Activated CD4-positive, CD25-positive, alpha-beta regulatory T cell treated with anti-CD3 and anti-CD28 coated beads, Interleukin-2, amount 50 U/mL, for 72 hours (primary cell): ENCODE measurements around the gene NEUROD4.
"Not testable (repeated sequence)": the region's sequence is repeated elsewhere in the genome, so short reads cannot be mapped to it uniquely, and the experiment has no call there.

ENCODE experiments used
- DNase-seq: peaks from one replicate; pipeline ENCODE4 v3.0.0; 2021

NEUROD4 gene, protein sequence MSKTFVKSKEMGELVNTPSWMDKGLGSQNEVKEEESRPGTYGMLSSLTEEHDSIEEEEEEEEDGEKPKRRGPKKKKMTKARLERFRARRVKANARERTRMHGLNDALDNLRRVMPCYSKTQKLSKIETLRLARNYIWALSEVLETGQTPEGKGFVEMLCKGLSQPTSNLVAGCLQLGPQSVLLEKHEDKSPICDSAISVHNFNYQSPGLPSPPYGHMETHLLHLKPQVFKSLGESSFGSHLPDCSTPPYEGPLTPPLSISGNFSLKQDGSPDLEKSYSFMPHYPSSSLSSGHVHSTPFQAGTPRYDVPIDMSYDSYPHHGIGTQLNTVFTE

DNA sequence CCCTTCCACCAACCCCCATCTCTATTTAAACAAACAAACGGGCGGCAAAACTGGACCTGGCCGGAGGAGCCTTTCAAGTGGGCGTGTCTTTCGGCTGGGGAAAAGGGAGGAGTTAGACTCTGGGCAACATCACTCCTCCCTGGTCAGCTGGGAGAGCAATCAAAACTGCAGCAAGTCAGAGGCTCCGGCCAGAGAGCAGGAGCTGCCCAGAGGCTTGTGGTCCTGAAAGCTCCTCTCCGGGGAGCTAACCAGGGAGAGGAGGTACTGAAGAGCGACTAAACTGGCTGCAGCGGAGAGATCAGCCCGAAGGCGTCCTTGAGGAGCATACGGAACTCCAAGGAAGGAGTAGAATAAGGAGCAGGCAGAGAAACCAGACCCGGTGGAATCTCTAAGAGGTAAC lies at the start of gene NEUROD4:
TSS of gene NEUROD4 (plus strand) at position 191 of the 400 bp plus-strand sequence. CDS start 6,466 bp downstream, outside the sequence.
- DNase-seq: no peak

DNA sequence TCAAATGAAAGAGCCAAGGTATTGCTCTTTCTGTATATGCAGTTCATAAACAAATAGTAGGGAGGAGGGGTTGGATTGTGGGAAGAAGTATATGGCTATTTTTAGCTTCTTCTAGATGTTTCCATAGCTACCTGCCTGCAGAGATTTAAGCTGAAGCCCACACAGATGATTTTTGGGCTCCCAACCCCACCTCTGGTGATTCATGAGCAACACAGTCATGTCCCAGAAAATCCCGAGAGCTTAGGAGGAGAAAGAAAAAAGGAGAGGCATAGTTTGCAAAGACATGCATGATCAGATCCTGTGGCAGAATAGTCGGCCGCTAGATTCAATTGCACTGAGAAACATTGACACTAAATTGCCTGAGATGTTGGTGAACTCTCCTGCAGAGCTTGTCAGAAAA lies 49.0 kb upstream of the NEUROD4 start:
- DNase-seq: no peak

DNA sequence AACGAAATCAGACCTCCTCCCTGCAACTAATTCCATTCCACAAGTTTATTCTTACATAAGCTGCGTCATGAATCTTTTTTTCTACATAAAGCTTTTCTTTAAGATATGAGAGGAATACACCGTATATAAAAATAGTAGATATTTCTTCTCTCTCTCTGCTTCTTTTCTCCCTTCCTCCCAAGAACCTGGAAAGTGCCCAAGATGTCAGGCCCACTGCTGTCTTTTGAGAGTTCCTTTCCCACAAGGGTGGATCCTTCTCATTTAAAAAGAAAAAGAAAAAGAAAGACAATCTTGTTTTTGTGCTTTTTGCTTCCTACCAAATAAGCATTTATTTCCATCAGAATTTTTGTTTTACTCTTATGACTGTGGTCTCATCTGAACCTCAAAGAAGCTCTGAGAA lies 46.2 kb upstream of the NEUROD4 start:
- DNase-seq: no peak

DNA sequence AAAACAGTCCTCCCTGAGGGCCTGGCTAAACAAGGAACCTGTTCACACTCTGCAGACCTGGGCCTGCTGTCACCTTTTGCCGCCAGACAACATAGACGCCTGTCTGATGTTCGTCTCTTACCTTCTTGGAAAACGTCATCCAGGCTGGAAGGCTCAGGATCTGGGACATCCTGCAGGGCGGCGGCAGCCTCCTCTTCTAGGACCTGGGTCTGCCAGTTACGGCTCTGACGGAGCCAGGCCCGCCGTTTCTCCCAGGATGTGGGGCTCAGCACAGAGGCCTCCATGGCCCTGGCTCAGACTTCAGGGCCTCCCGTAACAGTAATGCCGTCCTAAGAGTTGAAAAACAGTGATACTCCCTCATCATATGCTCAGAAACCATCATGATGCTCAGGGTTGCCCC lies 45.5 kb upstream of the NEUROD4 start:
- no peak for DNase-seq

DNA sequence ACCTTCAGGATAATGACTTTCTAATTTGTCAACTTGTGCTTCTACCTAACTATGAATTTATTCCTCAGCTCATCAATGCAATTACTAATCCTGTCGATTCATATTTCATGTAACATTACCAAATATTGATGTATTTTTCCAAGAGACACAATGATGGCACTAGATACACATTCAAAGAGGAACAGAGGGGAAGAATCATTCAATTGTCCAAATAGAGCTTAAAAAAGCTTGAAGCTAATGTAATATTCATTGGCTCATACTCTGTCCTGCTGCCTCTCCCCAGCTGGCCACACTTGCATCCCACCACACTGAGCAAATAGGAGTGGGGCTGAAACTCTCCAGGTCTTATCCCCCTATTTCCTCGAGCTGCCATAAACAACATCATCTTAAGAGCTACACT lies 44.5 kb upstream of the NEUROD4 start:
- DNase-seq: no peak

DNA sequence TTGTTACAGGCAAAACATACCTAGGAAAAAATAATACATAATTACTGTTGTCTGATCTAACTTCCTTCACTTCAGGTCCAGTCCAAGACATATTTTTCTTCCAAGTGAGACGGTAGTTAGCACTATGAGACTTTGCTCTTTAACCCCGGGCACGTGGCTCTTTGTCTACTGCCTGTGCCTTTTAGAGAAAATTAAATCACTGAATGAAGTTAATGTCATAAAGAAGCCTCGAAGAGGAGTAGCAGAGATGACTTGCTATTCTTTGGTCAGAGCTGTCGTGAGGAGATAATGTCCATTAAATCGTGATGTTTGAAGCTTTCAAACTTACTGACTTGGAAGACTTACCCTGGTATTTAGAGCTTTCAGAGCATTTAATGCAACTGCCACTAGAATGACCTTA lies 43.9 kb upstream of the NEUROD4 start:
- no peak for DNase-seq

DNA sequence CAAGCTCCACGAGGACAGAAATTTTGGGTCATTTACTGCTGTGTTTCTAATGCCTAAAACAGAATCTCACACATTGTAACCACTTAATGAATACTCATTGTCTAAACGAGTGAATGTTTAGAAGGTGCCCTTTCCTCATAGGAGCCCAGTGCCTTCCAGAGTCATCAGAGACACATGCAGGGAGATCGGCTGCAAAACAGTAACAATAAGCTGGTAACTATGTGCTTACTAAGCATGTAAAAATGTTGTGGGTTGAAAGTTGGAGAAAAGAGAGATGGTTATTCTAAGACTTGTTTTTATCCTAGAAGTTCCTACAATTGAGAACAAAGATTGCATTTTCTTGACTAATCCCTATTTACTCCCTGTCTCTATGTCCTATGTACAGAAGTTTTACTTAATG lies 42.6 kb upstream of the NEUROD4 start:
- DNase-seq: no peak

DNA sequence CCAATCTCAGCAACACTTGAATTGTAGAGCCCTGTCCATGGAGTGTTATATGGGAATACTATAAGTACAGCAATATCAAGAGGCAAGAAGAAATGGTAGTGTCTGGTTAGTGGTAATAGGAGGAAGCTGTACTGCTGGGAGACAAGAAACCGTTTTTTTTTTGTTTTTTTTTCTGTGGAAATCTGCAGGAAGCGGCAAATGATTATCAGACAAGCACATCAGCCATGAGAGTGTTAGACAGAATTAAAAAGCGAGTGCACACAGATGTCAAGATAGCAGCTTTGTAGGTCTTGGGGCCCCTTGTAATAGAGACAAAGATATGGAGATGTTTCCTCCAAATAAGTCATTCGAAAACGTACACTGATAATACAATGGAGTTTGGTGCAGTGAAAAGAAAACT lies 41.9 kb upstream of the NEUROD4 start:
- DNase-seq: no peak

DNA sequence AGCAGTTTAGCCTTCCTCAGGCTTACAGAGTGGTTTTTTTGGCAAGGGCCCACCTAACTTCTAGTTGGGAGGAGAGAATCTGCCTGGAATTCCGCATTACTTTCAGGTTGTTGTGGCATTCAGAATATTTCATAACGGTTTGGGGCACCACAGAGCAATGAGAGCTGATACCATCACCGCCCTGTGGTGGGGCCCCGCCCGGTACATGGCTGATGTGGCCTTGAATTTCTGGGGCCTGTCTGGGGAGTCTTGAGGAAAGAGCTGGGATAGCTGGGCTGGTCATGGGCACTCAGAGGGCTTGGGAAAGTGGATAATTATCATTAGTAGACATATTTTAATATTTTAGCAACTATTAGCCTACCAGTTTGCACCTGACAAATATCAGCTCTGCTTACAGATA lies 39.4 kb upstream of the NEUROD4 start:
- no peak for DNase-seq

DNA sequence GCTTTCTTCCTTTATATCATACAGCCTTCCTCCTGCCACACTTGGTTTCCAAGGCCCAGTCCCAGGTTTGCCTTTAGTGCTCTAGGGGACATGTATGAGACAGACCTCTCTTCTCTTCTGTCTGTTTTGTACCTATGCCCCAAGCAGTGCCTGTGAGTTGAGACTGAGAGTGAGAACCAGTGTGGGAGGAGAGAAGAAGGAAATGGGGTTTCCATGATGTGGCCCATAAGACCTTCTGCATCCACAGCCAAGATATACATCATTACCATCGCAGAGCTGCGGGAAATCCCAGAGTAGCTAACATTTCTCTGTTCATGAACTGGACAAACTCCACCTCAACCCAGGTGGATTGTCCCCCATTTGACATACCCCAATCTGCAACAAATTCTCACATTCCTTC lies 38.0 kb upstream of the NEUROD4 start:
- no peak for DNase-seq

DNA sequence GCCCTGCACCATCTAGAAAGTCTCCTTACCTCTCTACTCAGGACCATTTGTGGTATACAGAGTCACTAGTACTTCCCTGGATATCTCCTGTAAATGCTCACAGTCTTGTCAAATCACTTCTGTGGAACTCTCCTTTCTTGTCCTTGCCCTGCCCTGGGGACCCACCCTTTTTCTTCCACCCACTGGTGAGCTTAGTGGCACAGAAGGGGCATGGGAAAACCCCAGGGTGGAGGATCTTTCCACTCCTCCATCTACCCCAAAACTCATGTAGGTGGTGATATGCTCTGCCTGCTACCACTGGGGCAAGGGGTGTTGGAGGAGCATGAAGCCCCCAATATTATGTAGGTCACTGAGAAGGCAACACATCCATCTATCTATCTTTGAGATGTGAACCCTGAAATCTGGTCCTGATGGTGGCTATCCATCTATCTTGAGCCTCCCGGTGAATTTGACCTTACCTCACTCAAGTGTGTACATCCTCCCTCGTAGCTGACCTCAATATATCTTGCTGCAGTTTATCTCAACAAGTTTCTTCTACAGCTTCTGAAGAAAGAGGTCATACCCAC lies 36.2 kb upstream of the NEUROD4 start:
- no peak for DNase-seq

DNA sequence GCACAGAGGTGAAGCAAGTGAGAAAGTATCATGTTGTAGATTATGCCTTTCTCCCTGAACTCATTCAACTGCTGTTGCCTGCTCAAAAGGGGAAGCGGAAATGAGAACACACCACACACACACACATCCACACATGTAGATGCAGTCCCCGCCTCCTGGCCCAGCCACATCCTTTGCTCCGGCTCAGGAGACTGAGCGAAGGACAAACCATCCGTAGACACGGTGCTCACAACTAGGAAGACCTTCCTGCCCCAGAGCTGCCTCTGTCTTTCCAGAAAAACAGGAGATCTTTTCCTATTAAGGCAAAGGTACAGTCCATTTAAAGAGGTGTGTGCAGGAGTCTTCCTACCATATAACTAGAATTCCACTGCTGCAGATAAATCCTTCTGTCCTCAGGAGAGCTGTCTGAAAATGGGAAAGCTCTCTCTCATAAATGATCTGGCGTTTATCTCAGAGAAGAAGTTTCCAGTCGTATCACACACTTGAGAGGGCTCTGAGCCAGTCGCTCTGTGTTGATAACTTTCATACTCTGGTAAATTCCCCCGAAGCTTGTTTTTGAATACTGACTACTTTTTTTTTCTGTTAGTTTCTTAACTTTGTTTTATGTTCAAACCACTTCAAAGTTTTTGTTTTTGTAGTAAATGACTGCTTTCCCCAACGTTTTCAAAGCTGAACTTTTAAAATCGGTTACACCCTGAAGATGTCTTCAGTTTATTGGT lies 35.0 kb upstream of the NEUROD4 start, which contains the start of gene TESPA1:
TSS of gene TESPA1 (minus strand) at position 105 of the 719 bp plus-strand sequence. CDS start 10,200 bp downstream, outside the sequence.
- peak; percentile 76 for DNase-seq

DNA sequence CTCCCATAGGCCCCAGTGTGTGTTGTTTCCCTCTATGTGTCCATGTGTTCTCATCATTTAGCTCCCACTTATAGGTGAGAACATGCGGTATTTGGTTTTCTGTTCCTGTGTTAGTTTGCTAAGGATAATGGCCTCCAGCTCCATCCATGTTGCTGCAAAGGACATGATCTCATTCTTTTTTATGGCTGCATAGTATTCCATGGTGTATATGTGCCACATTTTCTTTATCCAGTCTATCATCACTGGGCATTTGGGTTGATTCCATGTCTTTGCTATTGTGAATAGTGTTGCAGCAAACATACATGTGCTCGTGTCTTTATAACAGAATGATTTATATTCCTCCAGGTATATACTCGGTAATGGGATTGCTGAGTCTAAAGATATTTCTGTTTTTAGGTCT lies 33.0 kb upstream of the NEUROD4 start:
- not testable (repeated sequence) for DNase-seq

DNA sequence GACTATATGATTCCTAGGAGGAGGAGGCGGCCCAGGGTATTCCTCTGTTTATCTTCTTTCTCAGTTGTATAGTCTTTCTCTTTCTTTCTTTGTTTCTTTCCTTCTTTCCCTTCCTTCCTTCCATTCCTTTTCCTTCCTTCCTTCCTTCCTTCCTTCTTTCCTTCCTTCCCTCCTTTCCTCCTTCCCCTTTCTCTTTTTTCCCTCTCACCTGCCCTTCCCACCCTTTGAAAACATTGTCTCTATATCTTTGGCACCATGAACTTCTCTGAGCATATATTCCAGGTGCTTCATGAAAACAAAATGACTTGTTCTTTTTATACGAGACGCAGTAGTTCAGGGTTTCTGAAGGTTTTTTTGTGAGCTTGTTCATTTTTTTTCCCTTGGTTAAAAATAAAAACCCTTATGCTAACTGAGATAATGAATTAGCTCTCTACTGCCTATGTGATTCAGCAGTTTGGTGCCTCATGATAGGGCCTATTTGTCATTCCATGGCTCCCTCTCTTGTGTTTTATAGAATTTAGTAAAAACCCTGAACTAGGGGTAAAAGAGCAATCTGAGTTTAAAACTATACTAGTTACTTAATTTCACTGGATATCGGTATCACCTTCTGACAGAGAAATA lies 32.1 kb upstream of the NEUROD4 start:
- no peak for DNase-seq

DNA sequence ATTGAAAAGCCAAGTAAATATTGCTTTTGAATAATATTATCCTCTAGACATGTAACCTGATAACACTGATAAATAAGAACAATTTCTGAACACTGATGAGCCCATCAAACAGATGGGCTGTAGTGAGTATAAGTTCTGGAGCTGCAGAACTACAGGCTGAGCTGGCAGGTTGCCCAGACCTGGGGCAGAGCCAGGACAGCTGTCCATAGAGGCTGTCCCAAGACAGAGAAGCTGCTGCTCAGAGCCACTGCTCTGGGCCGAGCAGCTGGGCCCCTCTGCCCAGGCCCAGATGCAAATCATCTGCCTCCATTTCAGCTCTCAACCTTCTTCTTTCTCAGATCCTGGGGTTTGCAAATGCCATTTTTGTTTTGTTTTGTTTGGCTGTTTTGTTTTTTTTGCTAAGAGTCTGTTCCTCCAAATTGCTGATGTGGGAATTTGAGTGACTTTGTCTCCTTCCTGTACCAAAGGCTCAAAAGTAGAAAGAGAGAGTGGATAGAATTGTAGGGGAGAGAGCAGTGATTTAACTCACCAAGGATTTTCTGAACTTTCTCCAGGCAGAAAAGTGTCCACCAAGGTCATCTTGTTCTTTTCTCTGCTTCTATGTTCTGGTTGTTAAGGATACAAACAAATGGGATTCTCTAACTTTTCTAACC lies 31.2 kb upstream of the NEUROD4 start:
- DNase-seq: no peak

DNA sequence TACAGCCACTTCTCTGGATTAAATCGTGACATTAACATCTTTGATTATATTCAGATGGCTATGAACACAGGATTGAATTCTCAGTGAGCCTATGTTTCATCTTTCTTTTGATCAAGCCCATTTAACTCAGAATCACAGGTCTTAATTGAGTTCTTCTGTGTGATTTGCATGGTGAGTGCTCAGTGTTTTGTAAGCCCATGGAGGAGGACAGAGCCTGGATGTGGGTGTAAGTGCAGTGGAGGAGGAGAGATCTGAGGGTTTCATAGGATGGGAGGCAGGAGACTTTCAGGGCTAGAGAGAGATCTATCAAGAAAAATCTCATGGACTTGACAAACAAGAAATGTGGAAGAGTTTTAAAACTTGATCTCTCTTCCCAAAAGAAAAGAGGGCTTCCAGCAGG lies 29.9 kb upstream of the NEUROD4 start:
- DNase-seq: no peak

DNA sequence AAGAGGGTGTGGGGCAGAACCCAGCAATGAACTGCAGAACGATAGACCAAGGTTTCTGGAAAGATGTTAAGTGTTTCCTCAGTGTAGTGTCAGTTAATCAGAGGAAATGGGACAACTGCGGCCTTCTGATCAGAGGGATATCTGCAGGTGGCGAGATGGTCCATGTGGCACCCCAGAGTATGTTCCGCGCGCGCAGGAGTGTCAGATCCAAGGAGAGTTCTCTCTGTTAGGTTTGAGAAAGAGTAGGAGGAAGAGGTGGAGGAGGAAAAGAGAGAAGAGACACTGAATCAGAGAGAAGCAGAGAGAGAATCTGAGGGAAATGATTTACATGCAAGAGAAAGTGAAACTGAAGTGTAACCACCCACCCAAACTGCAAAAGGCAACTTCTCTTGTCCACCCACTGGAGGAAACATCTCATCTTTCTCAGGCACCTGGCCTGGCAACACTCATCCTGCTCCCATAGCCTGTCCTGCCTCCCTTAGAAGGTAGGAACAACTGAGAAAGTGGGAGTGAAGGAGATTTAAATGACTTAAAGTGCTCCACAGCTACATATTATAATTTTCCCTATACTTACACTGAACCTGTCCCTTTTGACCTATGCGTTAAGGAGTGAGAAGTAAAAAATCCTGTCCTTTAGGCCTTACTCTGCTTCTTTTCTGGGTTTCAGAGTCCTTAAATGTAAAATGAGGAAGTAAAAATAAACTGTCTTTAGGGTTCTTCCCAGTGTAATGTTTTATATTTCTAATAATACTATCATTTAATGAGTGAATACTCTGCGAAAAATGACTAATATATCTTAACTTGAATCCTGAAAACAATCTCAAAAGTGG lies 28.4 kb upstream of the NEUROD4 start:
- no peak for DNase-seq

DNA sequence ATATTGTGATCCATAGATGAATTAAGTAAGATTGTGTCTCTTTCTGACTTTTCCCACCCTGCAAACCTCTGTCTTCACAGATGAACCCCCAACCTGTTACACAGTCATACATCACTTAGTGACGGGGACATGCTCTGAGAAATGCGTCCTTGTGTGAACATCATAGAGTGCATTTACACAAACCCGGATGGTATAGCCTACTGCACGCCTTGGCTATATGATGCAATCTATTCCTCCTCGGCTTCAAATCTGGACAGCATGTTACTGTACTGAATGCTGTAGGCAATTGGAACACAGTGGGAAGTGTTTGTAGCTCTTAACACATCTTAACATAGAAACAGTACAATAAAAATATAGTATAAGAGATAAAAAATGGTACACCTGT lies 27.8 kb upstream of the NEUROD4 start:
- no peak for DNase-seq

DNA sequence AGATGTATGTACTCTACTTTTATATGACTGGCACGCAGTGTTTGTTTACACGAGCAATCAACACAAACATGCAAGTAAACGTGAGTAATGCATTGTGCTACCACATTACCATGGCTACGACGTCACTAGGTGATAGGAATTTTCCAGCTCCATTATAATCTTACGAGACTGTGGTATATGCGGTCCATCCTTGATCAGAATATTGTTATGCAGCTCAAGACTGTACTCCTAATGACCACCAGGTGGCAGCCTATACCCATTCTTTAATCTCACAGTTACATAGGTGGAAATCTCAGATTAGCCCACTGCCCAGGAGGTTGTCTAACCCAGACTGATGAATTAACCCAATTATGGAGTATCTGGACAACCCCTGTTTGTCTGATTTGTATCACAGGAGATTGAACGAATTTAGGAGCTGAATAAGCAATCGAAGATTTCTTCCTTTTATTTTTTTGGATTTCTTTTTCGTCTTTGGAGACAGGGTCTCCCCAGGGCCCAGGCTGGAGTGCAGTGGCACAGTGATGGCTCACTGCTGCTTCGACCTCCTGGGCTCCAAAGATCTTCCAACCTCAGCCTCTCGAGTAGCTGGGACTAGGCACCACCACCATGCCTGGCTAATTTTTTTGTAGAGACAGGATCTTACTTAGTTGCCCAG lies 26.5 kb upstream of the NEUROD4 start:
- DNase-seq: peak; percentile 38

DNA sequence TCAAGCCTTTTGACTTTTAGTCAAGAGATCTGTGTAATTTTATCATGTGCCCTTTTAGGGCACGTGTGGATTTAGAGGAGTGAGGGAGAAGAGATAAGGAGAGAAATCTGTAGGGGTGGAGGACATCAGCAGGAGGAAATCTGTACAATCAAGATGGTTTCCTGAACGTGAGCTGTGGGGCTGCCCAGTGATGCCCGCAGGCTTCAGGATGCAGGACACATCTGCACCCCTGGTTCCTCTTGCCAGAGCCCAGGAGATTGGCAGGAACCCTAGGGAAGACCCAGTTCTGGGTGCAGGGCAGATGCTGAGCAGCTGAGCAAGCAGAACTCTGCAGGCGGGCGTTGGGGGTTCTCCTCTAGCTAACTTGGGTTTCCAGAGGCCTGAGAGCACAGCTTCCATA lies 23.6 kb upstream of the NEUROD4 start:
- no peak for DNase-seq

DNA sequence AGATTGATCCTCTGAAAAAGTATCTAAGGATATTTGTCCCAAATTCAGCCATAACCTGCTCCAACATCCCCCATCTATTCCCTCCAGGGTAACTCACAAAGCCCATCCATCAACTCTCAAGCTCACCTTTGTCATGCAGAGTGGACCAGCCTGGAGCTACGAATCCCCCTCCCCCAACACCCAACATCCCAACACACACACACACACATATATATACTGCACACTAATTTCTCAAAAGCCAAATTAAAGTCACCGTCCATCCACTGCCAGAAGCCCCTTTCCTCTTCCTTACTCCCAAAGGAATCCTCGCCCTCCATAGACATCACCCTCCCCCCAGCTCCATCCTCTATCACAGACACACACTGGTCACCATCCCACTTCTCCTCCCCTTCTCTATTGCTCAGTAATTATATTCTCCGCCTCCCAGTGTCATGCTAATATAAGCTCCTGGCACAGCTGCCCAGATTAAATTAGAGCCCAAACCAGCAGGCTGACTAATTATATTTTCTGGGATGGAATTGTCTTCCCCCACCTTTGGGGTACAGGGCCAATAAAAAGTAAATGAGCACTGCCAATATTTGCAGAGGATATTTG lies 21.7 kb upstream of the NEUROD4 start:
- no peak for DNase-seq
